Epithelial cell of esophagus (primary cell): ENCODE measurements around the gene MAPRE2.

Experiments
- DNase-seq: peaks from one replicate; pipeline ENCODE4 v3.0.0; 2010; ENCODE audit warnings: low read depth
- H3K4me3 ChIP-seq: 2 replicates; pipeline ENCODE4 v1.5.1; 2011; ENCODE audit warnings: mild to moderate bottlenecking, low read length, control low read depth
- CTCF ChIP-seq: IDR thresholded peaks from 2 replicates; pipeline ENCODE4 v1.5.1; 2011; ENCODE audit warnings: low read depth, mild to moderate bottlenecking, low read length, control low read depth, inconsistent platforms; ENCODE audit not compliant: insufficient read depth; ENCODE audit errors: missing control alignments

MAPRE2 gene

GRCh38 chr18:35030277-35030989, 10.8 kb upstream of the MAPRE2 start:
- no peak overlapping the region for H3K4me3 ChIP-seq
- TF ChIP-seq CTCF: no peak
- no peak for DNase-seq

GRCh38 chr18:35032113-35032512, 9.1 kb upstream of the MAPRE2 start:
- DNase-seq: no peak
- TF ChIP-seq CTCF: no peak
- no peak overlapping the region for H3K4me3 ChIP-seq

- DNase-seq: no peak
- TF ChIP-seq CTCF: no peak
- H3K4me3 ChIP-seq: no peak overlapping the region
These were observed 3.2 kb upstream of the MAPRE2 start for GRCh38 chr18:35038029-35038428.

GRCh38 chr18:35038881-35039491, 2.2 kb upstream of the MAPRE2 start:
- H3K4me3 ChIP-seq: no peak overlapping the region
- no peak for TF ChIP-seq CTCF
- DNase-seq: no peak

GRCh38 chr18:35040638-35040987, 600 bp upstream of the MAPRE2 start:
- H3K4me3 ChIP-seq: peak overlapping the region; percentile 90
- no peak for TF ChIP-seq CTCF

GRCh38 chr18:35041815-35042387, 688 bp downstream of the MAPRE2 start:
- peak; percentile 6 for DNase-seq
- peak overlapping the region; percentile 90 for H3K4me3 ChIP-seq

More at GRCh38 chr18:35040638-35040987, 600 bp upstream of the MAPRE2 start:
- DNase-seq: no peak

More at GRCh38 chr18:35041815-35042387, 688 bp downstream of the MAPRE2 start:
- TF ChIP-seq CTCF: no peak
